SH-SY5Y (cell line): Measurements from ENCODE around the gene NFS1.

Source experiments
- GATA2 ChIP-seq: IDR thresholded peaks from 2 replicates; pipeline ENCODE4 v1.6.1; 2011; ENCODE audit warnings: mild to moderate bottlenecking, low read depth, low read length
- GATA3 ChIP-seq: IDR thresholded peaks from 2 replicates; pipeline ENCODE4 v1.6.1; 2011; ENCODE audit warnings: low read depth, mild to moderate bottlenecking, low read length, moderate library complexity

DNA sequence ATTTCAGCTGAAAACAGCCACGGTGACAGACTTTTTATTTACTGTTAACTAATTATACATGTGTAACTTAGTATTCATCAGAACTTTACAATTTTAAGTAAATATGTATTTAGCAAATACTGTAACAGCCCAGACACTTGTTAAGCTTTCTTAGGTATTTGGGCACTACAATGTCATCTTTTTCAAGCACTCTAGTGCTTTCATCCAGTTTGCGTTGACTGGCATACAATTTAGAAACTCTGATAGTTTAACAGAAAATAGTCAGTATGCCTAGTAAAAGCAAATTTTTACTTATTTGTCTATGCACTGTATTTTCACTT lies 32.3 kb upstream of the NFS1 start:
- TF ChIP-seq GATA3 (no peak), GATA2 (no peak)
